Trophoblast cell (in vitro differentiated cells and primary cell): Measurements from ENCODE around the gene OAT.
"Not testable (repeated sequence)": the region's sequence is repeated elsewhere in the genome, so short reads cannot be mapped to it uniquely, and the experiment has no call there.

Experiments used
- DNase-seq, 2 donors: peaks; one replicate each; pipeline ENCODE4 v3.0.0-alpha.2; 2016
- H2AFZ ChIP-seq: 2 replicates; pipeline ENCODE4 v1.6.1; 2013; ENCODE audit warnings: low read length, moderate library complexity, mild to moderate bottlenecking; ENCODE audit not compliant: insufficient read depth, poor library complexity
- H2AK5ac ChIP-seq: 2 replicates; pipeline ENCODE4 v1.6.1; 2013; ENCODE audit warnings: mild to moderate bottlenecking, low read length
- H2BK120ac ChIP-seq: 2 replicates; pipeline ENCODE4 v1.6.1; 2013; ENCODE audit warnings: low read length, mild to moderate bottlenecking, moderate library complexity; ENCODE audit not compliant: insufficient read depth, poor library complexity
- H2BK12ac ChIP-seq: 2 replicates; pipeline ENCODE4 v1.6.1; 2013; ENCODE audit warnings: mild to moderate bottlenecking, low read length, moderate library complexity
- H2BK5ac ChIP-seq: 2 replicates; pipeline ENCODE4 v1.6.1; 2013; ENCODE audit warnings: low read length, low read depth, moderate library complexity, mild to moderate bottlenecking; ENCODE audit not compliant: poor library complexity
- H3K14ac ChIP-seq: 2 replicates; pipeline ENCODE4 v1.6.1; 2013; ENCODE audit warnings: mild to moderate bottlenecking, low read length
- H3K18ac ChIP-seq: 2 replicates; pipeline ENCODE4 v1.6.1; 2013; ENCODE audit warnings: mild to moderate bottlenecking, low read length
- H3K23ac ChIP-seq: 2 replicates; pipeline ENCODE4 v1.6.1; 2013; ENCODE audit warnings: low read length
- H3K27ac ChIP-seq: 2 replicates; pipeline ENCODE4 v1.5.1; 2013; ENCODE audit warnings: low read depth, mild to moderate bottlenecking, inconsistent platforms, low read length, moderate library complexity
- H3K27me3 ChIP-seq: 2 replicates; pipeline ENCODE4 v1.6.1; 2013; ENCODE audit warnings: inconsistent platforms, mild to moderate bottlenecking, low read length, moderate library complexity; ENCODE audit not compliant: insufficient read depth
- H3K36me3 ChIP-seq, 2 experiments: 1 replicate in 1 of 2; 2 replicates in 1 of 2; pipeline ENCODE4 v1.6.1; 2013; ENCODE audit warnings: low read length in 2 of 2, mild to moderate bottlenecking in 2 of 2, moderate library complexity in 1 of 2; ENCODE audit not compliant: insufficient read depth in 2 of 2, control insufficient read depth in 1 of 2
- H3K4ac ChIP-seq: 2 replicates; pipeline ENCODE4 v1.6.1; 2013; ENCODE audit warnings: low read depth, mild to moderate bottlenecking, low read length, moderate library complexity
- H3K4me1 ChIP-seq, 2 experiments: 1 replicate in 1 of 2; 2 replicates in 1 of 2; pipeline ENCODE4 v1.6.1; 2013; ENCODE audit warnings: low read length in 2 of 2, mild to moderate bottlenecking in 2 of 2, moderate library complexity in 1 of 2; ENCODE audit not compliant: insufficient read depth in 2 of 2, control insufficient read depth in 1 of 2
- H3K4me2 ChIP-seq: 2 replicates; pipeline ENCODE4 v1.6.1; 2013; ENCODE audit warnings: inconsistent platforms, mild to moderate bottlenecking, low read length, moderate library complexity
- H3K4me3 ChIP-seq: 2 replicates; pipeline ENCODE4 v1.5.1; 2013; ENCODE audit warnings: mild to moderate bottlenecking, low read depth, low read length, inconsistent platforms
- H3K79me1 ChIP-seq: one replicate; pipeline ENCODE4 v1.6.1; 2013; ENCODE audit warnings: low read length
- H3K79me2 ChIP-seq: 2 replicates; pipeline ENCODE4 v1.6.1; 2013; ENCODE audit warnings: low read length, mild to moderate bottlenecking; ENCODE audit not compliant: control insufficient read depth, insufficient read depth, poor library complexity
- H3K9ac ChIP-seq: 2 replicates; pipeline ENCODE4 v1.6.1; 2013; ENCODE audit warnings: mild to moderate bottlenecking, low read length
- H3K9me3 ChIP-seq: 2 replicates; pipeline ENCODE4 v1.6.1; 2013; ENCODE audit warnings: low read depth, mild to moderate bottlenecking, control low read depth, inconsistent platforms, low read length; ENCODE audit not compliant: insufficient read depth
- H4K12ac ChIP-seq: 2 replicates; pipeline ENCODE4 v1.6.1; 2013; ENCODE audit warnings: low read depth, mild to moderate bottlenecking, low read length, moderate library complexity
- H4K8ac ChIP-seq: 2 replicates; pipeline ENCODE4 v1.6.1; 2013; ENCODE audit warnings: low read depth, mild to moderate bottlenecking, low read length, moderate library complexity
- H4K91ac ChIP-seq: one replicate; pipeline ENCODE4 v1.6.1; 2013; ENCODE audit warnings: low read depth, mild to moderate bottlenecking, low read length, moderate library complexity
- WGBS: extraction: QIAGEN DNeasy Blood & Tissue Kit; methylation state at CpG from one replicate; pipeline ENCODE4 v1.1.7; 2013; ENCODE audit warnings: missing lambda C conversion rate; ENCODE audit not compliant: insufficient read length, insufficient coverage; ENCODE audit errors: extremely low coverage; 5-methylcytosine and 5-hydroxymethylcytosine counted together

The OAT gene

GRCh38 chr10:124441694-124442093, 23.0 kb upstream of the OAT start:
- H3K4me2 ChIP-seq = not testable (repeated sequence)

GRCh38 chr10:124436191-124436638, 17.5 kb upstream of the OAT start:
- Histone ChIP-seq H3K9ac (no peak overlapping the region), H3K14ac (no peak overlapping the region), H3K4ac (no peak overlapping the region), H3K18ac (no peak overlapping the region), H3K79me2 (no peaks in the 10 kb centered on the region), H2AFZ (no peak overlapping the region), H4K8ac (no peak overlapping the region), H3K23ac (no peak overlapping the region), H3K27me3 (no peaks in the 10 kb centered on the region), H3K4me2 (no peak overlapping the region), H2BK120ac (no peak overlapping the region), H3K4me3 (no peak overlapping the region), H2BK12ac (no peak overlapping the region), H4K12ac (no peak overlapping the region), H3K4me1 (peaks cover 3 to 5% of the 10 kb centered on the region in 2 experiments), H3K36me3 (no peaks in the 10 kb centered on the region), H3K79me1 (peaks cover 2% of the 10 kb centered on the region), H3K9me3 (no peaks in the 10 kb centered on the region), H2AK5ac (no peak overlapping the region), H2BK5ac (no peak overlapping the region), H4K91ac (no peak overlapping the region), H3K27ac (no peak overlapping the region)
- peak; percentile 96 to 98 for DNase-seq
- no CpG with 5 or more reads among the region's 8 CpGs for WGBS

More at GRCh38 chr10:124441694-124442093, 23.0 kb upstream of the OAT start:
- not testable (repeated sequence) for H3K18ac ChIP-seq, H2BK120ac ChIP-seq, H4K91ac ChIP-seq, H3K14ac ChIP-seq, H4K12ac ChIP-seq, H3K9me3 ChIP-seq, DNase-seq, H3K4me1 ChIP-seq, H2BK5ac ChIP-seq, H3K23ac ChIP-seq, H3K79me2 ChIP-seq, H2BK12ac ChIP-seq, H3K27me3 ChIP-seq, H4K8ac ChIP-seq, H3K4me3 ChIP-seq, H3K36me3 ChIP-seq, H3K79me1 ChIP-seq, H3K9ac ChIP-seq, H2AFZ ChIP-seq, H3K27ac ChIP-seq, H2AK5ac ChIP-seq, H3K4ac ChIP-seq
- no CpG with 5 or more reads among the region's 5 CpGs for WGBS

GRCh38 chr10:124435683-124436082, 17.0 kb upstream of the OAT start:
- DNase-seq = peak; percentile 62 to 74
- not testable (repeated sequence) for H3K27me3 ChIP-seq, H3K36me3 ChIP-seq, H4K91ac ChIP-seq, H2AFZ ChIP-seq, H2BK12ac ChIP-seq, H3K27ac ChIP-seq, H4K12ac ChIP-seq, H4K8ac ChIP-seq, H3K4me3 ChIP-seq, H3K18ac ChIP-seq, H3K4ac ChIP-seq, H3K79me1 ChIP-seq, H2BK120ac ChIP-seq, H3K4me1 ChIP-seq, H3K14ac ChIP-seq, H3K4me2 ChIP-seq, H3K23ac ChIP-seq, H2BK5ac ChIP-seq, H3K9me3 ChIP-seq, H3K79me2 ChIP-seq, H3K9ac ChIP-seq, H2AK5ac ChIP-seq
- no CpG with 5 or more reads among the region's 4 CpGs for WGBS

- peak; percentile 74 to 89 for DNase-seq
- Histone ChIP-seq H4K12ac (no peak overlapping the region), H3K14ac (no peak overlapping the region), H2BK5ac (no peak overlapping the region), H3K79me1 (no peaks in the 10 kb centered on the region), H3K4me3 (no peak overlapping the region), H3K79me2 (no peaks in the 10 kb centered on the region), H3K18ac (no peak overlapping the region), H4K8ac (no peak overlapping the region), H3K27ac (no peak overlapping the region), H3K9me3 (no peaks in the 10 kb centered on the region), H2BK120ac (no peak overlapping the region), H4K91ac (no peak overlapping the region), H3K9ac (no peak overlapping the region), H3K4me2 (no peak overlapping the region), H2BK12ac (no peak overlapping the region), H2AFZ (no peak overlapping the region), H3K36me3 (no peaks in the 10 kb centered on the region), H2AK5ac (no peak overlapping the region), H3K4me1 (no peaks in the 10 kb centered on the region), H3K23ac (no peak overlapping the region), H3K4ac (no peak overlapping the region), H3K27me3 (no peaks in the 10 kb centered on the region)
- WGBS = no CpG with 5 or more reads among the region's 3 CpGs
These were observed 14.7 kb upstream of the OAT start for GRCh38 chr10:124433461-124433860.
